ENCODE results near the gene GZMM.

GZMM gene

GRCh38 chr19:572743-573518 lies 29.1 kb downstream of the GZMM start:
- no peak for TF ChIP-seq POLR2A (IDR thresholded peaks at IDR 0.05; ENCODE audit: low read depth, low read length)
- DNase-seq (ENCODE audit: insufficient read length, low spot score) (no peak), FAIRE-seq (no peak)

- no peak for DNase-seq (ENCODE audit: insufficient read length, low spot score)
- FAIRE-seq: no peak
- TF ChIP-seq POLR2A (IDR thresholded peaks at IDR 0.05; ENCODE audit: low read depth, low read length): no peak
These were observed 29.6 kb downstream of the GZMM start for GRCh38 chr19:573519-573825.

- DNase-seq (ENCODE audit: insufficient read length, low spot score) (no peak), FAIRE-seq (no peak)
- no peak for TF ChIP-seq POLR2A (IDR thresholded peaks at IDR 0.05; ENCODE audit: low read depth, low read length)
These were observed 31.0 kb downstream of the GZMM start for GRCh38 chr19:574658-575526.

GRCh38 chr19:575527-576506 lies 32.0 kb downstream of the GZMM start:
- no peak for TF ChIP-seq POLR2A (IDR thresholded peaks at IDR 0.05; ENCODE audit: low read depth, low read length)
- peak; percentile 93 for DNase-seq (ENCODE audit: insufficient read length, low spot score)
- FAIRE-seq: peak; percentile 41

- DNase-seq (ENCODE audit: insufficient read length, low spot score) (no peak), FAIRE-seq (no peak)
- no peak for TF ChIP-seq POLR2A (IDR thresholded peaks at IDR 0.05; ENCODE audit: low read depth, low read length)
These were observed 33.0 kb downstream of the GZMM start for GRCh38 chr19:576768-577438.

GRCh38 chr19:577439-578392 lies 33.9 kb downstream of the GZMM start:
- DNase-seq (ENCODE audit: insufficient read length, low spot score) (no peak), FAIRE-seq (no peak)
- no peak for TF ChIP-seq POLR2A (IDR thresholded peaks at IDR 0.05; ENCODE audit: low read depth, low read length)

GRCh38 chr19:579111-579841 lies 35.4 kb downstream of the GZMM start:
- no peak for TF ChIP-seq POLR2A (IDR thresholded peaks at IDR 0.05; ENCODE audit: low read depth, low read length)
- no peak for FAIRE-seq
- no peak for DNase-seq (ENCODE audit: insufficient read length, low spot score)

GRCh38 chr19:579842-580155 lies 35.9 kb downstream of the GZMM start:
- no peak for FAIRE-seq
- TF ChIP-seq POLR2A (IDR thresholded peaks at IDR 0.05; ENCODE audit: low read depth, low read length): no peak
- no peak for DNase-seq (ENCODE audit: insufficient read length, low spot score)

GRCh38 chr19:580274-580835 lies 36.5 kb downstream of the GZMM start:
- FAIRE-seq (no peak), DNase-seq (ENCODE audit: insufficient read length, low spot score) (no peak)
- TF ChIP-seq POLR2A (IDR thresholded peaks at IDR 0.05; ENCODE audit: low read depth, low read length): no peak

- FAIRE-seq: no peak
- no peak for DNase-seq (ENCODE audit: insufficient read length, low spot score)
- no peak for TF ChIP-seq POLR2A (IDR thresholded peaks at IDR 0.05; ENCODE audit: low read depth, low read length)
These were observed 37.7 kb downstream of the GZMM start for GRCh38 chr19:581399-582111.

Measured in H54 (cell line).